ENCODE measurements around the gene MARK2.
"Not testable (repeated sequence)": the region's sequence is repeated elsewhere in the genome, so short reads cannot be mapped to it uniquely, and the experiment has no call there.

Gene MARK2

GRCh38 chr11:63838678-63839507, at the start of gene MARK2:
Gene MARK2 (plus strand): TSS chr11:63839110. CDS start chr11:63839507, 397 bp downstream.
- H3K4me1 Mint-ChIP-seq (ENCODE audit: low read depth) = peaks cover 47% of the 10 kb centered on the region
- peak within 1 kb of the TSS; percentile 82 for H3K27ac Mint-ChIP-seq
- no peaks in the 10 kb centered on the region for H3K27me3 Mint-ChIP-seq (ENCODE audit: low read depth)
- peak within 1 kb of the TSS; percentile 92 for H3K4me3 Mint-ChIP-seq
- H3K9me3 Mint-ChIP-seq = no peaks in the 10 kb centered on the region
- H3K36me3 Mint-ChIP-seq (ENCODE audit: low read depth) = peaks cover 29% of the 10 kb centered on the region

GRCh38 chr11:63791495-63792167, 47.3 kb upstream of the MARK2 start:
- no peak overlapping the region for H3K27ac Mint-ChIP-seq
- H3K4me1 Mint-ChIP-seq (ENCODE audit: low read depth) = peaks cover 2% of the 10 kb centered on the region
- H3K36me3 Mint-ChIP-seq (ENCODE audit: low read depth) = no peaks in the 10 kb centered on the region
- H3K27me3 Mint-ChIP-seq (ENCODE audit: low read depth) = peaks cover 5% of the 10 kb centered on the region
- H3K4me3 Mint-ChIP-seq = no peak overlapping the region
- H3K9me3 Mint-ChIP-seq = peaks cover 15% of the 10 kb centered on the region

GRCh38 chr11:63793161-63793560, 45.7 kb upstream of the MARK2 start:
- H3K27ac Mint-ChIP-seq = no peak overlapping the region
- peaks cover 5% of the 10 kb centered on the region for H3K27me3 Mint-ChIP-seq (ENCODE audit: low read depth)
- no peak overlapping the region for H3K4me3 Mint-ChIP-seq
- H3K4me1 Mint-ChIP-seq (ENCODE audit: low read depth) = peaks cover 2% of the 10 kb centered on the region
- no peaks in the 10 kb centered on the region for H3K36me3 Mint-ChIP-seq (ENCODE audit: low read depth)
- H3K9me3 Mint-ChIP-seq = peaks cover 15% of the 10 kb centered on the region

- peaks cover 15% of the 10 kb centered on the region for H3K9me3 Mint-ChIP-seq
- no peak overlapping the region for H3K4me3 Mint-ChIP-seq
- peaks cover 2% of the 10 kb centered on the region for H3K4me1 Mint-ChIP-seq (ENCODE audit: low read depth)
- peaks cover 5% of the 10 kb centered on the region for H3K27me3 Mint-ChIP-seq (ENCODE audit: low read depth)
- no peak overlapping the region for H3K27ac Mint-ChIP-seq
- H3K36me3 Mint-ChIP-seq (ENCODE audit: low read depth) = no peaks in the 10 kb centered on the region
Measured at GRCh38 chr11:63795066-63795465, 43.8 kb upstream of the MARK2 start.

- no peaks in the 10 kb centered on the region for H3K9me3 Mint-ChIP-seq
- H3K27ac Mint-ChIP-seq = no peak overlapping the region
- H3K4me1 Mint-ChIP-seq (ENCODE audit: low read depth) = no peaks in the 10 kb centered on the region
- H3K4me3 Mint-ChIP-seq = no peak overlapping the region
- H3K27me3 Mint-ChIP-seq (ENCODE audit: low read depth) = peaks cover 11% of the 10 kb centered on the region
- no peaks in the 10 kb centered on the region for H3K36me3 Mint-ChIP-seq (ENCODE audit: low read depth)
Measured at GRCh38 chr11:63800921-63801320, 38.0 kb upstream of the MARK2 start.

- H3K36me3 Mint-ChIP-seq (ENCODE audit: low read depth) = no peaks in the 10 kb centered on the region
- no peaks in the 10 kb centered on the region for H3K4me1 Mint-ChIP-seq (ENCODE audit: low read depth)
Measured at GRCh38 chr11:63802637-63803414, 36.1 kb upstream of the MARK2 start.

GRCh38 chr11:63804259-63804658, 34.7 kb upstream of the MARK2 start:
- Mint-ChIP-seq H3K27ac (no peak overlapping the region), H3K36me3 (ENCODE audit: low read depth) (no peaks in the 10 kb centered on the region), H3K9me3 (no peaks in the 10 kb centered on the region), H3K4me3 (no peak overlapping the region), H3K27me3 (ENCODE audit: low read depth) (peaks cover 11% of the 10 kb centered on the region), H3K4me1 (ENCODE audit: low read depth) (no peaks in the 10 kb centered on the region)

More at GRCh38 chr11:63802637-63803414, 36.1 kb upstream of the MARK2 start:
- Mint-ChIP-seq H3K27ac (no peak overlapping the region), H3K27me3 (ENCODE audit: low read depth) (peaks cover 11% of the 10 kb centered on the region), H3K9me3 (no peaks in the 10 kb centered on the region), H3K4me3 (no peak overlapping the region)

- H3K27ac Mint-ChIP-seq = no peak overlapping the region
- no peaks in the 10 kb centered on the region for H3K36me3 Mint-ChIP-seq (ENCODE audit: low read depth)
- H3K4me1 Mint-ChIP-seq (ENCODE audit: low read depth) = no peaks in the 10 kb centered on the region
- peaks cover 4% of the 10 kb centered on the region for H3K27me3 Mint-ChIP-seq (ENCODE audit: low read depth)
- H3K9me3 Mint-ChIP-seq = no peaks in the 10 kb centered on the region
- H3K4me3 Mint-ChIP-seq = no peak overlapping the region
Measured at GRCh38 chr11:63805844-63806415, 33.0 kb upstream of the MARK2 start.

GRCh38 chr11:63810383-63810782, 28.5 kb upstream of the MARK2 start:
- H3K27ac Mint-ChIP-seq; H3K9me3 Mint-ChIP-seq; H3K27me3 Mint-ChIP-seq (ENCODE audit: low read depth); H3K4me3 Mint-ChIP-seq; H3K36me3 Mint-ChIP-seq (ENCODE audit: low read depth): not testable (repeated sequence)
- peaks cover 16% of the 10 kb centered on the region for H3K4me1 Mint-ChIP-seq (ENCODE audit: low read depth)

GRCh38 chr11:63811522-63811921, 27.4 kb upstream of the MARK2 start:
- Mint-ChIP-seq H3K27ac (no peak overlapping the region), H3K4me1 (ENCODE audit: low read depth) (peaks cover 22% of the 10 kb centered on the region), H3K4me3 (no peak overlapping the region), H3K9me3 (no peaks in the 10 kb centered on the region), H3K36me3 (ENCODE audit: low read depth) (peaks cover 8% of the 10 kb centered on the region), H3K27me3 (ENCODE audit: low read depth) (no peaks in the 10 kb centered on the region)

GRCh38 chr11:63813035-63813562, 25.8 kb upstream of the MARK2 start, which contains the start of gene SPINDOC:
Gene SPINDOC (plus strand): TSS chr11:63813456. CDS start chr11:63813687, 231 bp downstream.
- Mint-ChIP-seq H3K4me3 (peak within 1 kb of the TSS; percentile 79), H3K27ac (peak within 1 kb of the TSS; percentile 70), H3K27me3 (ENCODE audit: low read depth) (no peaks in the 10 kb centered on the region), H3K9me3 (no peaks in the 10 kb centered on the region), H3K36me3 (ENCODE audit: low read depth) (peaks cover 13% of the 10 kb centered on the region), H3K4me1 (ENCODE audit: low read depth) (peaks cover 24% of the 10 kb centered on the region)

- Mint-ChIP-seq H3K27me3 (ENCODE audit: low read depth) (no peaks in the 10 kb centered on the region), H3K36me3 (ENCODE audit: low read depth) (peaks cover 13% of the 10 kb centered on the region), H3K4me1 (ENCODE audit: low read depth) (peaks cover 24% of the 10 kb centered on the region), H3K27ac (peak overlapping the region; percentile 70), H3K4me3 (peak overlapping the region; percentile 79), H3K9me3 (no peaks in the 10 kb centered on the region)
Measured at GRCh38 chr11:63813563-63814382, 25.1 kb upstream of the MARK2 start.

- H3K4me3 Mint-ChIP-seq = peak overlapping the region; percentile 79
- no peaks in the 10 kb centered on the region for H3K9me3 Mint-ChIP-seq
- peaks cover 13% of the 10 kb centered on the region for H3K36me3 Mint-ChIP-seq (ENCODE audit: low read depth)
- H3K4me1 Mint-ChIP-seq (ENCODE audit: low read depth) = peaks cover 24% of the 10 kb centered on the region
- peak overlapping the region; percentile 41 for H3K27ac Mint-ChIP-seq
- H3K27me3 Mint-ChIP-seq (ENCODE audit: low read depth) = no peaks in the 10 kb centered on the region
Measured at GRCh38 chr11:63814383-63814736, 24.6 kb upstream of the MARK2 start.
